HEK293T (cell line): Measurements from ENCODE around the gene CXCL1.

Experiments used
- BHLHE40 ChIP-seq: fragments of 450-650 bp; IDR thresholded peaks from 2 replicates; pipeline ENCODE4 v1.6.1; 2016; ENCODE audit warnings: mild to moderate bottlenecking, moderate library complexity, borderline replicate concordance
- FOXA1 ChIP-seq: fragments of 450-650 bp; IDR thresholded peaks from 2 replicates; pipeline ENCODE4 v1.6.1; 2016; ENCODE audit warnings: mild to moderate bottlenecking
- FOXK2 ChIP-seq: fragments of 450-650 bp; IDR thresholded peaks from 2 replicates; pipeline ENCODE4 v1.6.1; 2016; ENCODE audit warnings: mild to moderate bottlenecking
- FOXM1 ChIP-seq: fragments of 450-650 bp; IDR thresholded peaks from 2 replicates; pipeline ENCODE4 v1.6.1; 2017; ENCODE audit warnings: mild to moderate bottlenecking, borderline replicate concordance
- HDGF ChIP-seq: fragments of 450-650 bp; IDR thresholded peaks from 2 replicates; pipeline ENCODE4 v1.6.1; 2017; ENCODE audit warnings: antibody characterized with exemption, borderline replicate concordance
- NFRKB ChIP-seq: fragments of 450-650 bp; IDR thresholded peaks from 2 replicates; pipeline ENCODE4 v1.6.1; 2016; ENCODE audit warnings: mild to moderate bottlenecking, moderate library complexity
- SP1 ChIP-seq: fragments of 450-650 bp; IDR thresholded peaks from 2 replicates; pipeline ENCODE4 v1.6.1; 2017
- TARDBP ChIP-seq: fragments of 450-650 bp; IDR thresholded peaks from 2 replicates; pipeline ENCODE4 v1.6.1; 2016
- ZNF384 ChIP-seq: fragments of 450-650 bp; IDR thresholded peaks from 2 replicates; pipeline ENCODE4 v1.6.1; 2016

DNA sequence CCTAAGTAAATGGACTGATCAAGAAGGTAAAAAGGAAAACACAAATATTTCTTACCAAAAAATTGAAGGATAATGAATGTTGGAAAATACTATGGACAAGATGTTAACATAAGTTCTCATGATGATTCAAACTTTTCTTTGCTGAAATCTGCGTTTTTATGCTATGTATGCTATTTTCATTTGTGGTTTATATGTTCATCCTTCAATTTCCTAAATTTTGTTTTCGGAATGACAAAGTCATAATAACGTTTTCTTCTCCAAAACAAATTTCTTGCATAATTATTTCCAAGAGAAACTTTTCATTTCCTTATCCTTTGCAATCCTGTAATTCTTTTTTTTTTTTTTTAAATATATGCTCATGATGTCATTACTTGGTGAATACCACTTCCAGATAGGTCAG lies 8.3 kb upstream of the CXCL1 start:
- no peak for TF ChIP-seq FOXA1
- TF ChIP-seq BHLHE40 = no peak
- TF ChIP-seq SP1 = no peak
- no peak for TF ChIP-seq FOXM1
- no peak for TF ChIP-seq HDGF
- no peak for TF ChIP-seq ZNF384
- no peak for TF ChIP-seq FOXK2
- TF ChIP-seq TARDBP = no peak
- TF ChIP-seq NFRKB = no peak
